HCT116 (cell line): ENCODE data around the gene WSB1. TPM values are rescaled to one million over a fixed set of nuclear protein-coding genes. Genes with fewer than 3 reads are reported as not detected.
"Not testable (repeated sequence)": the region's sequence is repeated elsewhere in the genome, so short reads cannot be mapped to it uniquely, and the experiment has no call there.

Experiments
- ATAC-seq: fragments of 200-7000 bp; cut with Tn5 transposase; 2 replicates; pipeline ENCODE4 v1.9.1; 2020; ENCODE audit warnings: mild to moderate bottlenecking, moderate library complexity
- BruUV-seq: library from RNA; stranded (reverse); fragments of 400-500 nt; replicated peaks from 2 replicates; lab custom pipeline; 2021; lab: Mats Ljungman, UMichigan
- CTCF ChIA-PET: fragments of 300-600 bp; sonication (Branson Sonifier 250); formaldehyde crosslinking; loops from one replicate; lab custom pipeline; 2021; ENCODE audit warnings: antibody characterized with exemption; lab: Charles Lee
- POLR2A ChIA-PET: fragments of 300-600, 350-600 bp; sonication (Branson Sonifier 250); formaldehyde crosslinking; loops from one replicate; lab custom pipeline; 2021; ENCODE audit warnings: antibody characterized with exemption; lab: Charles Lee
- RAD21 ChIA-PET, 2 experiments: fragments of 300-600 bp; sonication (Branson Sonifier 250); formaldehyde crosslinking; loops; one replicate each; lab custom pipeline; 2023; ENCODE audit warnings: low total read pairs in 2 of 2; ENCODE audit not compliant: uncharacterized antibody in 2 of 2, unreplicated experiment in 2 of 2, low non-redundant PET in 1 of 2; lab: Charles Lee
- DNase-seq: peaks from one replicate; pipeline ENCODE4 v3.0.0-alpha.2; 2010; ENCODE audit warnings: low read depth, low spot score
- H2AFZ ChIP-seq: fragments of 200-600 bp; shearing (Covaris generic), sonication (generic); 2 replicates; pipeline ENCODE4 v1.6.1; 2017; ENCODE audit warnings: low read depth, mixed run types, mixed read lengths, antibody characterized with exemption, low read length; ENCODE audit not compliant: poor library complexity, severe bottlenecking
- H3K27ac ChIP-seq: 2 replicates; pipeline ENCODE4 v1.5.1; 2012; ENCODE audit warnings: low read depth, low read length
- H3K27me3 ChIP-seq: fragments of 200-600 bp; sonication (generic); 2 replicates; pipeline ENCODE4 v1.6.1; 2016; ENCODE audit warnings: mixed run types, low read length, mixed read lengths; ENCODE audit not compliant: insufficient read depth
- H3K36me3 ChIP-seq, 2 experiments: fragments of 200-500 bp in 1 of 2; fragments of 200-600 bp in 1 of 2; sonication (Bioruptor generic) in 1 of 2; sonication (generic) in 1 of 2; 2 replicates each; pipeline versions ENCODE4 v1.5.1 to v1.6.1; 2014 to 2016; ENCODE audit warnings: low read length in 2 of 2, inconsistent platforms in 1 of 2, mixed read lengths in 1 of 2, mixed run types in 1 of 2; ENCODE audit not compliant: insufficient read depth in 2 of 2, control insufficient read depth in 1 of 2
- H3K4me1 ChIP-seq, 2 experiments: fragments of 200-600 bp in 1 of 2; sonication (generic) in 1 of 2; 2 replicates each; pipeline versions ENCODE4 v1.5.1 to v1.6.1; 2012 to 2017; ENCODE audit warnings: low read length in 2 of 2, inconsistent platforms in 1 of 2, mild to moderate bottlenecking in 1 of 2, mixed read lengths in 1 of 2, mixed run types in 1 of 2, moderate library complexity in 1 of 2; ENCODE audit not compliant: insufficient read depth in 2 of 2, control insufficient read depth in 1 of 2
- H3K4me2 ChIP-seq: fragments of 200-600 bp; sonication (generic); 2 replicates; pipeline ENCODE4 v1.6.1; 2017; ENCODE audit warnings: mixed run types, low read length, mixed read lengths
- H3K4me3 ChIP-seq, 2 experiments: fragments of 200-600 bp in 1 of 2; sonication (generic) in 1 of 2; replicated peaks in 1 of 2; 2 replicates each; pipeline ENCODE4 v1.5.1; 2011 to 2016; ENCODE audit warnings: low read length in 2 of 2, control low read depth in 1 of 2, low read depth in 1 of 2, mild to moderate bottlenecking in 1 of 2, mixed read lengths in 1 of 2, mixed run types in 1 of 2
- H3K79me2 ChIP-seq: fragments of 200-600 bp; sonication (generic); 2 replicates; pipeline ENCODE4 v1.6.1; 2017; ENCODE audit warnings: mild to moderate bottlenecking, mixed run types, low read length, moderate library complexity, mixed read lengths; ENCODE audit not compliant: insufficient read depth
- H3K9ac ChIP-seq: fragments of 200-600 bp; sonication (generic); 2 replicates; pipeline ENCODE4 v1.6.1; 2016; ENCODE audit warnings: low read length, mixed read lengths
- H3K9me2 ChIP-seq: fragments of 200-600 bp; sonication (generic), shearing (Covaris generic); 2 replicates; pipeline ENCODE4 v1.6.1; 2017; ENCODE audit warnings: mixed run types, mild to moderate bottlenecking, moderate library complexity; ENCODE audit not compliant: insufficient read depth
- H3K9me3 ChIP-seq, 2 experiments: fragments of 200-500 bp in 1 of 2; fragments of 200-600 bp in 1 of 2; sonication (Bioruptor generic) in 1 of 2; sonication (generic) in 1 of 2; 2 replicates each; pipeline ENCODE4 v1.6.1; 2014 to 2017; ENCODE audit warnings: low read length in 2 of 2, mixed read lengths in 2 of 2, inconsistent platforms in 1 of 2, low read depth in 1 of 2, mild to moderate bottlenecking in 1 of 2, mixed run types in 1 of 2, moderate library complexity in 1 of 2; ENCODE audit not compliant: control insufficient read depth in 1 of 2, insufficient read depth in 1 of 2
- H4K20me1 ChIP-seq: fragments of 200-600 bp; sonication (generic), shearing (Covaris generic); 2 replicates; pipeline ENCODE4 v1.6.1; 2017; ENCODE audit warnings: mixed run types, mild to moderate bottlenecking, moderate library complexity; ENCODE audit not compliant: insufficient read depth
- ZBTB33 ChIP-seq: IDR thresholded peaks from 2 replicates; pipeline ENCODE4 v1.6.1; 2011; ENCODE audit warnings: mild to moderate bottlenecking, low read length, moderate library complexity; ENCODE audit not compliant: insufficient replicate concordance; ENCODE audit errors: extremely low read depth
- intact Hi-C: fragments of 100-400 bp; cut with micrococcal nuclease; formaldehyde crosslinking; loops from 2 replicates; pipeline ENCODE4 v1.10.0; 2022
- total RNA-seq: library from RNA; stranded (reverse); gene quantifications from one replicate; pipeline ENCODE4 v1.2.1, GENCODE V29; 2021; ENCODE audit not compliant: unreplicated experiment

WSB1 gene
- total RNA-seq, 1 experiment from 2014 or later = 88.0 TPM

DNA sequence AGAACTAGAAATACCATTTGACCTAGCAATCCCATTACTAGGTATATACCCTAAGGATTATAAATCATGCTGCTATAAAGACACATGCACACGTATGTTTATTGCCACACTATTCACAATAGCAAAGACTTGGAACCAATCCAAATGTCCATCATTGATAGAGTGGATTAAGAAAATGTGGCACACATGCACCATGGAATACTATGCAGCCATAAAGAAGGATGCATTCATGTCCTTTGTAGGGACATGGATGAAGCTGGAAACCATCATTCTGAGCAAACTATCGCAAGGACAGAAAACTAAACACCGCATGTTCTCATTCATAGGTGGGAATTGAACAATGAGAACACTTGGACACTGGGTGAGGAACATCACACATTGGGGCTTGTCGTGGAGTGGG lies 39.1 kb upstream of the WSB1 start:
- H3K9me3 ChIP-seq, H3K9me2 ChIP-seq, H3K4me2 ChIP-seq, H3K9ac ChIP-seq, ATAC-seq, H2AFZ ChIP-seq, H3K27me3 ChIP-seq, BruUV-seq, H3K27ac ChIP-seq, RAD21 ChIA-PET, POLR2A ChIA-PET, DNase-seq, H3K36me3 ChIP-seq, CTCF ChIA-PET, H3K4me1 ChIP-seq, intact Hi-C loops, H4K20me1 ChIP-seq, H3K79me2 ChIP-seq, H3K4me3 ChIP-seq: not testable (repeated sequence)

- Histone ChIP-seq H3K27ac (no peak overlapping the region), H3K27me3 (no peaks in the 10 kb centered on the region), H3K9me3 (no peaks in the 10 kb centered on the region), H3K4me1 (no peaks in the 10 kb centered on the region)
- no peak for DNase-seq
- ATAC-seq = no peak
- no peak for TF ChIP-seq ZBTB33
- TF ChIP-seq, all 23 proteins: peak for 0
- Histone ChIP-seq H3K9ac (no peak overlapping the region), H3K9me2 (0 out of 2 replicates have a peak, but pooled peaks cover 3% of the 10 kb centered on the region), H2AFZ (no peak overlapping the region), H3K79me2 (no peaks in the 10 kb centered on the region), H4K20me1 (no peaks in the 10 kb centered on the region), H3K36me3 (no peaks in the 10 kb centered on the region), H3K4me2 (no peak overlapping the region), H3K4me3 (no peak overlapping the region)
- ChIA-PET CTCF (no interaction called here), RAD21 (no interaction called here), POLR2A (no interaction called here)
- intact Hi-C loops = no loop called here
- BruUV-seq = no TSS peak
Measured at GRCh38 chr17:27256225-27257030, 37.5 kb upstream of the WSB1 start.
